Keratinocyte (primary cell): ENCODE measurements around the gene RAB11FIP5. TPM values are rescaled to one million over a fixed set of nuclear protein-coding genes. Genes with fewer than 3 reads are reported as not detected.
"Not testable (repeated sequence)": the region's sequence is repeated elsewhere in the genome, so short reads cannot be mapped to it uniquely, and the experiment has no call there.

Experiments used
- DNase-seq: peaks from one replicate; pipeline ENCODE4 v3.0.0-alpha.2; 2011; ENCODE audit warnings: low read depth, missing footprints, low spot score
- FAIRE-seq: peaks from 2 replicates; lab custom pipeline; 2011; peaks lifted over from hg19 to GRCh38; lab: Jason Lieb, UNC
- H2AFZ ChIP-seq: 2 replicates; pipeline ENCODE4 v1.6.0; 2012; ENCODE audit warnings: low read length, control low read depth, inconsistent platforms; ENCODE audit not compliant: control insufficient read depth
- H3K27ac ChIP-seq: 2 replicates; pipeline ENCODE4 v1.5.1; 2011; ENCODE audit warnings: low read length; ENCODE audit not compliant: control insufficient read depth, insufficient read depth
- H3K27me3 ChIP-seq: 3 replicates; pipeline ENCODE4 v1.6.0; 2011; ENCODE audit warnings: low read length; ENCODE audit not compliant: control insufficient read depth, insufficient read depth; ENCODE audit errors: extremely low read depth
- H3K36me3 ChIP-seq, 2 experiments: 2 replicates in 1 of 2; 3 replicates in 1 of 2; pipeline ENCODE4 v1.5.1; 2011; ENCODE audit warnings: low read length in 2 of 2, mild to moderate bottlenecking in 1 of 2; ENCODE audit not compliant: control insufficient read depth in 2 of 2, insufficient read depth in 2 of 2; ENCODE audit errors: extremely low read depth in 1 of 2
- H3K4me1 ChIP-seq: 3 replicates; pipeline ENCODE4 v1.5.1; 2011; ENCODE audit warnings: low read length; ENCODE audit not compliant: control insufficient read depth, insufficient read depth; ENCODE audit errors: extremely low read depth
- H3K4me2 ChIP-seq: 3 replicates; pipeline ENCODE4 v1.6.0; 2011; ENCODE audit warnings: low read depth, low read length; ENCODE audit not compliant: control insufficient read depth, insufficient read depth; ENCODE audit errors: extremely low read depth
- H3K4me3 ChIP-seq, 3 experiments: fragments of 200-600 bp in 1 of 3; sonication (generic) in 1 of 3; 2 replicates in 2 of 3; 3 replicates in 1 of 3; pipeline ENCODE4 v1.5.1; 2011 to 2016; ENCODE audit warnings: low read length in 3 of 3, mild to moderate bottlenecking in 3 of 3, control low read depth in 2 of 3, inconsistent platforms in 1 of 3, low read depth in 1 of 3, mixed read lengths in 1 of 3, mixed run types in 1 of 3, moderate library complexity in 1 of 3; ENCODE audit not compliant: control insufficient read depth in 2 of 3, insufficient read depth in 2 of 3; ENCODE audit errors: extremely low read depth in 1 of 3
- H3K79me2 ChIP-seq: 2 replicates; pipeline ENCODE4 v1.6.0; 2012; ENCODE audit warnings: low read length; ENCODE audit not compliant: control insufficient read depth, insufficient read depth
- H3K9ac ChIP-seq: 3 replicates; pipeline ENCODE4 v1.6.0; 2011; ENCODE audit warnings: low read length; ENCODE audit not compliant: control insufficient read depth, insufficient read depth; ENCODE audit errors: extremely low read depth
- H3K9me1 ChIP-seq: 3 replicates; pipeline ENCODE4 v1.6.0; 2011; ENCODE audit warnings: low read length; ENCODE audit not compliant: control insufficient read depth, insufficient read depth; ENCODE audit errors: extremely low read depth
- H3K9me3 ChIP-seq: 2 replicates; pipeline ENCODE4 v1.5.1; 2012; ENCODE audit warnings: low read depth, low read length; ENCODE audit not compliant: control insufficient read depth
- H4K20me1 ChIP-seq: 3 replicates; pipeline ENCODE4 v1.6.0; 2011; ENCODE audit warnings: low read length; ENCODE audit not compliant: control insufficient read depth, insufficient read depth; ENCODE audit errors: extremely low read depth
- EZH2 ChIP-seq: IDR thresholded peaks from one replicate; pipeline ENCODE4 v1.6.1; 2012; ENCODE audit warnings: inconsistent platforms, mild to moderate bottlenecking, low read length, moderate library complexity
- dilution Hi-C: fragments of 300-500 bp; cut with MboI; formaldehyde crosslinking; loops from one replicate; pipeline ENCODE4 v1.7.0; 2020; ENCODE audit warnings: low sequenced_read_pairs; ENCODE audit not compliant: extremely low pct_ligation_motif_present
- polyA plus RNA-seq, 5 experiments: library from polyadenylated mRNA; depleted of rRNA in 3 of 5; stranded (reverse) in 3 of 5; stranded (forward) in 1 of 5; unstranded in 1 of 5; fragments of >200 nt; gene quantifications; 1 replicate in 1 of 5; 2 replicates in 3 of 5; 3 replicates in 1 of 5; pipeline versions ENCODE4 v1.2.1 to v1.2.3, GENCODE V29; 2011 to 2012; ENCODE audit warnings: missing spikeins in 2 of 5, low read depth in 1 of 5, low replicate concordance in 1 of 5
- TF ChIP-seq, protein P1 (sequence below), 3 experiments: IDR thresholded peaks in 1 of 3; conservative IDR thresholded peaks in 1 of 3; optimal IDR thresholded peaks in 1 of 3; 2 replicates in 2 of 3; 3 replicates in 1 of 3; pipeline versions ENCODE3 to v1.5.1; 2011; ENCODE audit warnings: low read length in 3 of 3, mild to moderate bottlenecking in 3 of 3, moderate library complexity in 2 of 3, control low read depth in 1 of 3, inconsistent platforms in 1 of 3; ENCODE audit not compliant: insufficient read depth in 2 of 3; ENCODE audit errors: extremely low read depth in 1 of 3

The RAB11FIP5 gene
- polyA plus RNA-seq, 1 donor (not counting 4 experiments of a cell fraction or from before 2014, with no cell fraction given) = 40.1 TPM

DNA sequence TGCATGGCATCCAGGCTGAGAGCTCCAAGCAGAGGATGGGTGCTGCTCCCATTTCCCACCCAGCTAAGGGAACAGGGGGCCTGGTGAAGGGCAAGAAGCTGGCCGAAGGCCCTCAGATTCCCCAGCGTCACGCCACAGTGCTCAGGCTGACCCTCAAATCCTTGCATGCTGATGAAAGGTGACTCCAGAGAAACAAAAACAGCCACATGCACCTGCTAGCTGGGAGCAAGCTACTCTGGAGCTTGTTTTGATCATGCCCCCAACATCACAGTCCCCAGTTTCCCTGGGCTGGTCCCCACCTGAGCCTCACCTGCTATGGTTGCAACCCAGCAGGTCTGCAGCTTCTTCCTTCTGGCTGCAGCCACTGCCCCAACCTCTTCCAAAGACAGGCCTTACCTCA, 13.3 kb downstream of the RAB11FIP5 start:
- Histone ChIP-seq H3K27ac (no peak overlapping the region), H4K20me1 (peaks cover 4% of the 10 kb centered on the region)

DNA sequence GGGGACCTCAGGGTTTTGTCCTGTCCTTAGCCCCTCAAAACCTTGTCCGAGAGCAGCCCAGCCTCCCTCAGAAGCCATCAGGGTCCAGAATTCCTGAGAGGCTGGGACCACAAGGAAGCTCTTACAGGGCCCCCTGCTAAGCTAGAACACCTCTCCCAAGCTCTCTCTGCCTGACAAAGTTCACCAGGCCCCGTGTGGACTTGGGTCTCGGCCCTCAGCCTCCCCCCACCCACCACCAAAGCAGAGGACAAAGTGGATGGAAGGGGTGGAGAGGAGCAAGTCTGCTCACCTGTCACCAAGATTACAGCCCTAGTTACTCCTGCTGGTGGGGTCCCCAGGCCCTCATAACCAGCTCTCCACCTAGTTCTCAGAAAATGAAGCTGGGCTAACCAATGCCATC, 16.8 kb downstream of the RAB11FIP5 start:
- peaks cover 12% of the 10 kb centered on the region for H3K9me1 ChIP-seq
- no peak overlapping the region for H3K27ac ChIP-seq
- H3K4me1 ChIP-seq = peaks cover 4% of the 10 kb centered on the region
- peaks cover 93% of the 10 kb centered on the region for H3K79me2 ChIP-seq
- no peak overlapping the region for H3K4me3 ChIP-seq
- H3K9ac ChIP-seq = no peak overlapping the region
- FAIRE-seq (no peak), DNase-seq (no peak)
- H2AFZ ChIP-seq = no peak overlapping the region
- dilution Hi-C loops = no loop called here
- no peak for TF ChIP-seq EZH2
- TF ChIP-seq, protein P1, sequence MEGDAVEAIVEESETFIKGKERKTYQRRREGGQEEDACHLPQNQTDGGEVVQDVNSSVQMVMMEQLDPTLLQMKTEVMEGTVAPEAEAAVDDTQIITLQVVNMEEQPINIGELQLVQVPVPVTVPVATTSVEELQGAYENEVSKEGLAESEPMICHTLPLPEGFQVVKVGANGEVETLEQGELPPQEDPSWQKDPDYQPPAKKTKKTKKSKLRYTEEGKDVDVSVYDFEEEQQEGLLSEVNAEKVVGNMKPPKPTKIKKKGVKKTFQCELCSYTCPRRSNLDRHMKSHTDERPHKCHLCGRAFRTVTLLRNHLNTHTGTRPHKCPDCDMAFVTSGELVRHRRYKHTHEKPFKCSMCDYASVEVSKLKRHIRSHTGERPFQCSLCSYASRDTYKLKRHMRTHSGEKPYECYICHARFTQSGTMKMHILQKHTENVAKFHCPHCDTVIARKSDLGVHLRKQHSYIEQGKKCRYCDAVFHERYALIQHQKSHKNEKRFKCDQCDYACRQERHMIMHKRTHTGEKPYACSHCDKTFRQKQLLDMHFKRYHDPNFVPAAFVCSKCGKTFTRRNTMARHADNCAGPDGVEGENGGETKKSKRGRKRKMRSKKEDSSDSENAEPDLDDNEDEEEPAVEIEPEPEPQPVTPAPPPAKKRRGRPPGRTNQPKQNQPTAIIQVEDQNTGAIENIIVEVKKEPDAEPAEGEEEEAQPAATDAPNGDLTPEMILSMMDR (optimal IDR thresholded peaks at IDR 0.05 in 1 of 3, IDR thresholded peaks at IDR 0.05 in 1 of 3, conservative IDR thresholded peaks at IDR 0.05 in 1 of 3; ENCODE audit: extremely low read depth in 1 of 3, insufficient read depth in 2 of 3, low read length in 3 of 3) = no peak
- H3K9me3 ChIP-seq = no peaks in the 10 kb centered on the region
- H3K27me3 ChIP-seq = no peaks in the 10 kb centered on the region
- peaks cover 2 to 12% of the 10 kb centered on the region in 2 experiments for H3K36me3 ChIP-seq
- peaks cover 3% of the 10 kb centered on the region for H4K20me1 ChIP-seq
- no peak overlapping the region for H3K4me2 ChIP-seq

More for the DNA sequence above, 13.3 kb downstream of the RAB11FIP5 start:
- Histone ChIP-seq H3K4me3 (no peak overlapping the region), H3K36me3 (peaks cover 7 to 9% of the 10 kb centered on the region in 2 experiments), H3K27me3 (no peaks in the 10 kb centered on the region), H3K9me3 (no peaks in the 10 kb centered on the region), H3K4me1 (no peaks in the 10 kb centered on the region), H3K79me2 (peaks cover 90% of the 10 kb centered on the region), H3K4me2 (no peak overlapping the region), H3K9me1 (peaks cover 7% of the 10 kb centered on the region), H3K9ac (no peak overlapping the region), H2AFZ (no peak overlapping the region)
- TF ChIP-seq, protein P1 (optimal IDR thresholded peaks at IDR 0.05 in 1 of 3, IDR thresholded peaks at IDR 0.05 in 1 of 3, conservative IDR thresholded peaks at IDR 0.05 in 1 of 3; ENCODE audit: extremely low read depth in 1 of 3, insufficient read depth in 2 of 3, low read length in 3 of 3) = no peak
- FAIRE-seq (no peak), DNase-seq (no peak)
- dilution Hi-C loops = no loop called here

DNA sequence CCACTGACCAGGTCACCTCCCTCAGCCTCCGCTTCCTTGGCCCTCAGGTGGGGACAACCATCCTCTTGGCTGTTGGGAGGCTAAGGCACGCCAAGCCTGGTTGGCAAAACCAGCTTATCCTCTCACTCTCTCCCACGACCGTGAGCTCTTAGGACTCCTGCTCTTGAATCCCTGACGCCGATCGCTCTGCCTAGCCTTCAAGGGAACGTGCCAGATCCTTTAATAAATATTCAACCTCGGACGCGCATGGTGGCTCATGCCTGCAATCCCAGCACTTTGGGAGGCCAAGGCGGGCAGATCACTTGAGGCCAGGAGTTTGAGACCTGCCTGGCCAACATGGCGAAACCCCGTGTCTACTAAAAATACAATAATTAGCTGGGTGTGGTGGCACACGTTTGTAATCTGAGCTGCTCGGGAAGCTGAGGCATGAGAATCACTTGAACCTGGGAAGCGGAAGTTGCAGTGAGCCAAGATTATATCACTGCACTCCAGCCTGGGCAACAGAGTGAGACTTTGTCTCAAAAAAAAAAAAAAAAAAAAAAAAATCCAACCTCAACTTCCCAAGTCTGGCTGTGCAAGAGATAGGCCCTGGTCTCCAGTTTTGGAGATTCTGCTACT, 19.0 kb downstream of the RAB11FIP5 start:
- H3K4me3 ChIP-seq, dilution Hi-C loops, H3K27ac ChIP-seq, H3K9me3 ChIP-seq, H3K4me2 ChIP-seq, H3K27me3 ChIP-seq, H3K36me3 ChIP-seq, H4K20me1 ChIP-seq, H3K9ac ChIP-seq, H2AFZ ChIP-seq, FAIRE-seq, DNase-seq: not testable (repeated sequence)
- Histone ChIP-seq H3K79me2 (peaks cover 91% of the 10 kb centered on the region), H3K9me1 (peaks cover 20% of the 10 kb centered on the region), H3K4me1 (peaks cover 25% of the 10 kb centered on the region)
